H9 (cell line): Measurements from ENCODE around the gene NVL. TPM values are rescaled to one million over a fixed set of nuclear protein-coding genes. Genes with fewer than 3 reads are reported as not detected.

ENCODE experiments used
- DNase-seq: peaks from one replicate; pipeline ENCODE4 v3.0.0-alpha.2; 2017
- H2AFZ ChIP-seq: one replicate; pipeline ENCODE4 v1.6.1; 2013; ENCODE audit warnings: mild to moderate bottlenecking, low read length, control low read depth, moderate library complexity
- H2AK5ac ChIP-seq: 2 replicates; pipeline ENCODE4 v1.6.1; 2013; ENCODE audit warnings: low read length, control low read depth, mixed read lengths; ENCODE audit not compliant: insufficient read length
- H2BK120ac ChIP-seq: one replicate; pipeline ENCODE4 v1.6.1; 2013; ENCODE audit warnings: low read depth, mild to moderate bottlenecking, low read length, control low read depth, inconsistent platforms; ENCODE audit not compliant: poor library complexity, severe bottlenecking
- H2BK12ac ChIP-seq: 2 replicates; pipeline ENCODE4 v1.6.1; 2013; ENCODE audit warnings: low read length, control low read depth, mixed read lengths, low read depth; ENCODE audit not compliant: insufficient read length
- H2BK15ac ChIP-seq: 2 replicates; pipeline ENCODE4 v1.6.1; 2013; ENCODE audit warnings: low read depth, low read length, control low read depth
- H2BK20ac ChIP-seq: one replicate; pipeline ENCODE4 v1.6.1; 2013; ENCODE audit warnings: low read depth, mild to moderate bottlenecking, low read length, control low read depth, inconsistent platforms; ENCODE audit not compliant: poor library complexity, severe bottlenecking
- H2BK5ac ChIP-seq: 2 replicates; pipeline ENCODE4 v1.6.1; 2013; ENCODE audit warnings: low read length, control low read depth, mixed read lengths; ENCODE audit not compliant: insufficient read length
- H3K14ac ChIP-seq: 2 replicates; pipeline ENCODE4 v1.6.1; 2013; ENCODE audit warnings: low read length, control low read depth; ENCODE audit not compliant: insufficient read depth
- H3K18ac ChIP-seq: 2 replicates; pipeline ENCODE4 v1.6.1; 2013; ENCODE audit warnings: low read depth, mild to moderate bottlenecking, mixed read lengths, low read length, control low read depth; ENCODE audit not compliant: insufficient read length
- H3K23ac ChIP-seq: 2 replicates; pipeline ENCODE4 v1.6.1; 2013; ENCODE audit warnings: low read length, control low read depth, mixed read lengths, low read depth; ENCODE audit not compliant: insufficient read length
- H3K23me2 ChIP-seq: 2 replicates; pipeline ENCODE4 v1.6.1; 2013; ENCODE audit warnings: low read depth, mild to moderate bottlenecking, mixed read lengths, low read length, control low read depth; ENCODE audit not compliant: insufficient read length, poor library complexity, severe bottlenecking
- H3K27ac ChIP-seq: 2 replicates; pipeline ENCODE4 v1.5.1; 2013; ENCODE audit warnings: low read length, control low read depth, mixed read lengths, low read depth; ENCODE audit not compliant: insufficient read length
- H3K27me3 ChIP-seq: 2 replicates; pipeline ENCODE4 v1.6.1; 2013; ENCODE audit warnings: low read length, control low read depth, inconsistent platforms; ENCODE audit not compliant: insufficient read depth
- H3K4ac ChIP-seq: 2 replicates; pipeline ENCODE4 v1.6.1; 2013; ENCODE audit warnings: low read depth, mild to moderate bottlenecking, control low read depth, inconsistent platforms, low read length, moderate library complexity
- H3K4me1 ChIP-seq: 2 replicates; pipeline ENCODE4 v1.6.1; 2013; ENCODE audit warnings: low read length, control low read depth, inconsistent platforms; ENCODE audit not compliant: insufficient read depth
- H3K4me2 ChIP-seq: 2 replicates; pipeline ENCODE4 v1.6.1; 2013; ENCODE audit warnings: low read length, control low read depth, mixed read lengths; ENCODE audit not compliant: insufficient read length, insufficient read depth
- H3K56ac ChIP-seq: 2 replicates; pipeline ENCODE4 v1.6.1; 2013; ENCODE audit warnings: low read depth, mild to moderate bottlenecking, mixed read lengths, low read length, control low read depth; ENCODE audit not compliant: insufficient read length
- H3K79me1 ChIP-seq: 2 replicates; pipeline ENCODE4 v1.6.1; 2013; ENCODE audit warnings: low read depth, mild to moderate bottlenecking, moderate library complexity, low read length, control low read depth, inconsistent platforms; ENCODE audit not compliant: insufficient read depth, poor library complexity, severe bottlenecking
- H3K79me2 ChIP-seq: 2 replicates; pipeline ENCODE4 v1.6.1; 2013; ENCODE audit warnings: low read length, control low read depth, inconsistent platforms; ENCODE audit not compliant: insufficient read depth
- H3K9ac ChIP-seq: 2 replicates; pipeline ENCODE4 v1.6.1; 2013; ENCODE audit warnings: low read length, control low read depth, mixed read lengths; ENCODE audit not compliant: insufficient read length; ENCODE audit errors: extremely low read depth
- H3K9me3 ChIP-seq: one replicate; pipeline ENCODE4 v1.6.1; 2013; ENCODE audit warnings: low read depth, low read length, inconsistent platforms; ENCODE audit not compliant: control insufficient read depth
- H3T11ph ChIP-seq: one replicate; pipeline ENCODE4 v1.6.1; 2013; ENCODE audit warnings: mild to moderate bottlenecking, low read length, control low read depth, inconsistent platforms
- H4K20me1 ChIP-seq: one replicate; pipeline ENCODE4 v1.6.1; 2013; ENCODE audit not compliant: control insufficient read depth, insufficient read length, insufficient read depth
- H4K5ac ChIP-seq: 2 replicates; pipeline ENCODE4 v1.6.1; 2013; ENCODE audit warnings: low read depth, mild to moderate bottlenecking, mixed read lengths, low read length, control low read depth; ENCODE audit not compliant: insufficient read length
- H4K8ac ChIP-seq: replicated peaks from 2 replicates; pipeline ENCODE4 v1.6.1; 2013; ENCODE audit warnings: low read length, control low read depth, mixed read lengths, low read depth; ENCODE audit not compliant: insufficient read length
- H4K91ac ChIP-seq: 2 replicates; pipeline ENCODE4 v1.6.1; 2013; ENCODE audit warnings: low read depth, mild to moderate bottlenecking, moderate library complexity, mixed read lengths, low read length, control low read depth; ENCODE audit not compliant: insufficient read length
- H3K27ac Mint-ChIP-seq, 3 experiments: 2 replicates in 2 of 3; 3 replicates in 1 of 3; pipeline ENCODE4 v1.8.0; 2020 to 2021; ENCODE audit warnings: mixed read lengths in 3 of 3, mild to moderate bottlenecking in 1 of 3, moderate library complexity in 1 of 3
- H3K27me3 Mint-ChIP-seq: 2 replicates; pipeline ENCODE4 v1.8.0; 2021; ENCODE audit warnings: low read depth, mild to moderate bottlenecking, moderate library complexity, mixed read lengths
- H3K36me3 Mint-ChIP-seq, 3 experiments: 2 replicates in 2 of 3; 3 replicates in 1 of 3; pipeline ENCODE4 v1.8.0; 2020 to 2021; ENCODE audit warnings: low read depth in 3 of 3, mixed read lengths in 3 of 3; ENCODE audit not compliant: insufficient read depth in 1 of 3
- H3K4me1 Mint-ChIP-seq, 2 experiments: 2 replicates each; pipeline ENCODE4 v1.8.0; 2020; ENCODE audit warnings: mixed read lengths in 2 of 2
- H3K4me3 Mint-ChIP-seq, 2 experiments: 2 replicates in 1 of 2; 3 replicates in 1 of 2; pipeline ENCODE4 v1.8.0; 2020 to 2021; ENCODE audit warnings: mild to moderate bottlenecking in 2 of 2, mixed read lengths in 2 of 2, moderate library complexity in 1 of 2
- H3K9me3 Mint-ChIP-seq, 2 experiments: 2 replicates in 1 of 2; 3 replicates in 1 of 2; pipeline ENCODE4 v1.8.0; 2020; ENCODE audit warnings: mild to moderate bottlenecking in 2 of 2, mixed read lengths in 2 of 2, moderate library complexity in 1 of 2
- CTCF ChIP-seq: fragments of 200-600 bp; sonication (generic); conservative IDR thresholded peaks from 3 replicates; pipeline ENCODE4 v1.8.0; 2021; ENCODE audit warnings: antibody characterized with exemption, mild to moderate bottlenecking
- WGBS: extraction: QIAGEN DNeasy Blood & Tissue Kit; methylation state at CpG from one replicate; pipeline ENCODE4 v1.1.7; 2013; ENCODE audit warnings: missing lambda C conversion rate, low lambda C conversion rate, mixed read lengths; ENCODE audit not compliant: insufficient read length; ENCODE audit errors: extremely low coverage; 5-methylcytosine and 5-hydroxymethylcytosine counted together
- total RNA-seq: library from RNA; stranded (reverse); gene quantifications from 2 replicates; pipeline ENCODE4 v1.2.1, GENCODE V29; 2021

The NVL gene
- total RNA-seq, 1 experiment from 2014 or later, result 66.9 TPM

GRCh38 chr1:224266915-224267856 lies 62.8 kb downstream of the NVL start:
- H3K27me3 Mint-ChIP-seq, result no peaks in the 10 kb centered on the region
- Histone ChIP-seq H3K4ac (no peak overlapping the region), H4K8ac (no peak overlapping the region), H3K27ac (no peak overlapping the region), H3K23ac (no peak overlapping the region), H3K4me1 (no peaks in the 10 kb centered on the region), H2BK15ac (no peak overlapping the region), H2AFZ (no peak overlapping the region), H3K4me2 (no peak overlapping the region), H2BK12ac (no peak overlapping the region), H4K91ac (no peak overlapping the region), H4K20me1 (no peaks in the 10 kb centered on the region), H2BK20ac (no peak overlapping the region), H3K79me1 (no peaks in the 10 kb centered on the region), H3K56ac (no peak overlapping the region), H3K9ac (no peak overlapping the region), H3K18ac (no peak overlapping the region), H3T11ph (no peak overlapping the region), H3K23me2 (no peaks in the 10 kb centered on the region), H4K5ac (no peak overlapping the region), H2BK5ac (no peak overlapping the region), H3K9me3 (no peaks in the 10 kb centered on the region), H2BK120ac (no peak overlapping the region), H3K27me3 (no peaks in the 10 kb centered on the region), H3K79me2 (no peaks in the 10 kb centered on the region), H3K14ac (no peak overlapping the region), H2AK5ac (no peak overlapping the region)
- peaks cover 0 to 70% (median 39%) of the 10 kb centered on the region in 3 experiments; a peak in 5 of 7 replicates for H3K36me3 Mint-ChIP-seq
- no peak overlapping the region for H3K4me3 Mint-ChIP-seq
- no CpG with 5 or more reads among the region's 11 CpGs for WGBS
- H3K9me3 Mint-ChIP-seq, result no peaks in the 10 kb centered on the region
- H3K27ac Mint-ChIP-seq, result no peak overlapping the region
- no peak for TF ChIP-seq CTCF
- no peak for DNase-seq
- H3K4me1 Mint-ChIP-seq, result no peaks in the 10 kb centered on the region
